Uterus (tissue), 4 donors: ENCODE results near the gene CELF2. TPM values are rescaled to one million over a fixed set of nuclear protein-coding genes. Genes with fewer than 3 reads are reported as not detected.
A peak's percentile ranks its signal among the peaks of the same experiment; 100 is the strongest.

Experiments
- DNase-seq, 2 donors: peaks; one replicate each; pipeline ENCODE4 v3.0.0-alpha.2; 2019 to 2020
- H3K27ac ChIP-seq, 2 donors: fragments of 200-600 bp; sonication (generic); 1 replicate in 1 of 2; 2 replicates in 1 of 2; pipeline ENCODE4 v1.5.1; 2016 to 2018
- H3K27me3 ChIP-seq, 2 donors: fragments of 200-600 bp; sonication (generic); one replicate each; pipeline ENCODE4 v1.5.1; 2018 to 2019; ENCODE audit warnings: control low read depth in 1 of 2
- H3K36me3 ChIP-seq, 2 donors: fragments of 200-600 bp; sonication (generic); one replicate each; pipeline ENCODE4 v1.5.1; 2019; ENCODE audit warnings: control low read depth in 1 of 2
- H3K4me1 ChIP-seq, 2 donors: fragments of 200-600 bp; sonication (generic); one replicate each; pipeline ENCODE4 v1.5.1; 2018 to 2019; ENCODE audit warnings: control low read depth in 1 of 2
- H3K4me3 ChIP-seq, 2 donors: fragments of 200-600 bp; sonication (generic); 1 replicate in 1 of 2; 2 replicates in 1 of 2; pipeline ENCODE4 v1.5.1; 2018 to 2019; ENCODE audit warnings: mild to moderate bottlenecking in 1 of 2
- H3K9me3 ChIP-seq, 2 donors: fragments of 200-600 bp; sonication (generic); one replicate each; pipeline ENCODE4 v1.5.1; 2019; ENCODE audit warnings: control low read depth in 1 of 2
- POLR2A ChIP-seq, 2 donors: fragments of 450-650 bp; IDR thresholded peaks; one replicate each; pipeline ENCODE4 v1.6.1; 2016; ENCODE audit warnings: antibody characterized with exemption in 2 of 2, mild to moderate bottlenecking in 1 of 2, moderate library complexity in 1 of 2
- intact Hi-C: fragments of 100-400 bp; cut with DNase I; formaldehyde crosslinking; loops from one replicate; pipeline ENCODE4 v1.15.1; 2023; ENCODE audit warnings: low total_unique reads
- total RNA-seq, 4 donors: library from RNA; depleted of rRNA in 3 of 4; stranded (reverse); fragments of >200 nt in 3 of 4; gene quantifications; one replicate each; pipeline versions ENCODE4 v1.1.0 to v1.2.4, GENCODE V29; 2014 to 2023
- TF ChIP-seq, protein P1 (sequence below), 4 experiments: fragments of 200-600 bp in 2 of 4; fragments of 450-650 bp in 2 of 4; sonication (generic) in 2 of 4; IDR thresholded peaks; one replicate each; pipeline ENCODE4 v1.5.1; 2016 to 2019; ENCODE audit warnings: antibody characterized with exemption in 4 of 4, mild to moderate bottlenecking in 2 of 4, moderate library complexity in 1 of 4
- donor health status: DM: yes; HTN: yes; CAD: no.

CELF2 gene
- total RNA-seq, 4 donors from 2014 or later, result 12.8 to 59.2 (median 44.0) TPM

- Histone ChIP-seq H3K27ac (no peak overlapping the region), H3K9me3 (no peaks in the 10 kb centered on the region), H3K4me1 (no peaks in the 10 kb centered on the region), H3K27me3 (no peaks in the 10 kb centered on the region), H3K36me3 (no peaks in the 10 kb centered on the region), H3K4me3 (no peak overlapping the region)
- intact Hi-C loops, result no loop called here
- no peak for TF ChIP-seq POLR2A (IDR thresholded peaks at IDR 0.05)
- TF ChIP-seq, protein P1, sequence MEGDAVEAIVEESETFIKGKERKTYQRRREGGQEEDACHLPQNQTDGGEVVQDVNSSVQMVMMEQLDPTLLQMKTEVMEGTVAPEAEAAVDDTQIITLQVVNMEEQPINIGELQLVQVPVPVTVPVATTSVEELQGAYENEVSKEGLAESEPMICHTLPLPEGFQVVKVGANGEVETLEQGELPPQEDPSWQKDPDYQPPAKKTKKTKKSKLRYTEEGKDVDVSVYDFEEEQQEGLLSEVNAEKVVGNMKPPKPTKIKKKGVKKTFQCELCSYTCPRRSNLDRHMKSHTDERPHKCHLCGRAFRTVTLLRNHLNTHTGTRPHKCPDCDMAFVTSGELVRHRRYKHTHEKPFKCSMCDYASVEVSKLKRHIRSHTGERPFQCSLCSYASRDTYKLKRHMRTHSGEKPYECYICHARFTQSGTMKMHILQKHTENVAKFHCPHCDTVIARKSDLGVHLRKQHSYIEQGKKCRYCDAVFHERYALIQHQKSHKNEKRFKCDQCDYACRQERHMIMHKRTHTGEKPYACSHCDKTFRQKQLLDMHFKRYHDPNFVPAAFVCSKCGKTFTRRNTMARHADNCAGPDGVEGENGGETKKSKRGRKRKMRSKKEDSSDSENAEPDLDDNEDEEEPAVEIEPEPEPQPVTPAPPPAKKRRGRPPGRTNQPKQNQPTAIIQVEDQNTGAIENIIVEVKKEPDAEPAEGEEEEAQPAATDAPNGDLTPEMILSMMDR (IDR thresholded peaks at IDR 0.05), result no peak
- peak in 1 of 2 donors; percentile 37 for DNase-seq
Observed at GRCh38 chr10:11162828-11163599, 145.3 kb downstream of the CELF2 start.

DNA sequence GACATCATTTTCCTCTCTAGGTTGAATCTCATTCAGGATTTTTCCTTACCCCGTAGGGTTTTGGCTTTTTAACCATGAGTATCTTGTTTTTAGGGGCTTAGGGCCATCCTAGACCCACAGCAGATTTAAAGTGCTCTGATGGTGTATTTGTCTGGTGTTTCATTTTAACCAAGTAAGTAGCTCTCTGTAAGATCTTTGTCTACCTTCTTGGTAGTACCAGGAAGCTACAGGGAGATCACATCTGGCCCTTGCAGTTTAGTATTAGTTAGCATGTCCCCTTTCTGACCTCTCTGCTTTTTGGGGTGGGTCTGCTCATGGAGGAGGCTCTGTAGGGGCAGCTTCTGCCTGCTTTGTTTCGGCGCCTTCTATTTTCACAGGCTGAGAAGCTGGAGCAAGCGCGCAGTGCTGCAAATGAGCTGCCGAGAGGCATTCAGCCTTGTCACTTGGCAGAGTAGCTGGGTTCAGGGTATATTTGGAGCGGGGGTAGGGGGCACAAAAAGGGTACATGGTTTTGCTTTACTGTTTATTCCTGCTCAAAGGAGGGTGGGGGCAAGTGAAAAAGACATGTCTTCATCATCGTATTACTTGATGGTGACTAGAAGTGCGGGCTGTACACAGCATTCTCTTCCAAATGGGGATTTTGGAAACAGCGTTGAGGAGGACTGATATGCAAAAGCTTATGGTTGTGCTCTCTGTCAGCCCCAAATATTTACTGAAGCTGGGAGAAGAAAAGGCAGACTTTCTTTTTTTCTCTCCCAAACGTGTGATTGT is 146.3 kb downstream of the CELF2 start:
- Histone ChIP-seq H3K27ac (peak overlapping the region; percentile 77 to 78), H3K4me1 (no peaks in the 10 kb centered on the region)
- intact Hi-C loops, result no loop called here

DNA sequence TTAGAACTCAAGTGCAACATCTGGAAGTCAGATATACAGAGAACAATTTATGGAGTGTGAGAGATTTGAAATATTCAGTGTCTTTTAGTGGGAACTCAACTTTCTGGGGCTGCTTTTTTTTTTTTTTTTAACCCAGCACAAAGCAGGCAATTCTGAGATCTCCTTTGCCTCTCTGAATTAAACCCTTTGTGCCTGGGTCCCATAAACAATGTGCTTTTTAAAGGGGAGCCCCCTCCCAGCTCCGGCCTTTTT is 146.8 kb downstream of the CELF2 start:
- TF ChIP-seq POLR2A (IDR thresholded peaks at IDR 0.05), result no peak
- TF ChIP-seq, protein P1 (IDR thresholded peaks at IDR 0.05), result no peak
- intact Hi-C loops, result no loop called here
- no peaks in the 10 kb centered on the region for H3K27me3 ChIP-seq
- H3K36me3 ChIP-seq, result no peaks in the 10 kb centered on the region
- DNase-seq, result no peak
- H3K4me1 ChIP-seq, result no peaks in the 10 kb centered on the region
- H3K9me3 ChIP-seq, result no peaks in the 10 kb centered on the region
- peak overlapping the region; percentile 77 to 78 for H3K27ac ChIP-seq
- peak overlapping the region; percentile 45 to 50 for H3K4me3 ChIP-seq

More for the DNA sequence above, 146.3 kb downstream of the CELF2 start:
- Histone ChIP-seq H3K9me3 (no peaks in the 10 kb centered on the region), H3K27me3 (no peaks in the 10 kb centered on the region), H3K4me3 (peak overlapping the region; percentile 45 to 50), H3K36me3 (no peaks in the 10 kb centered on the region)
- DNase-seq, result no peak
- TF ChIP-seq, protein P1 (IDR thresholded peaks at IDR 0.05), result no peak
- no peak for TF ChIP-seq POLR2A (IDR thresholded peaks at IDR 0.05)

DNA sequence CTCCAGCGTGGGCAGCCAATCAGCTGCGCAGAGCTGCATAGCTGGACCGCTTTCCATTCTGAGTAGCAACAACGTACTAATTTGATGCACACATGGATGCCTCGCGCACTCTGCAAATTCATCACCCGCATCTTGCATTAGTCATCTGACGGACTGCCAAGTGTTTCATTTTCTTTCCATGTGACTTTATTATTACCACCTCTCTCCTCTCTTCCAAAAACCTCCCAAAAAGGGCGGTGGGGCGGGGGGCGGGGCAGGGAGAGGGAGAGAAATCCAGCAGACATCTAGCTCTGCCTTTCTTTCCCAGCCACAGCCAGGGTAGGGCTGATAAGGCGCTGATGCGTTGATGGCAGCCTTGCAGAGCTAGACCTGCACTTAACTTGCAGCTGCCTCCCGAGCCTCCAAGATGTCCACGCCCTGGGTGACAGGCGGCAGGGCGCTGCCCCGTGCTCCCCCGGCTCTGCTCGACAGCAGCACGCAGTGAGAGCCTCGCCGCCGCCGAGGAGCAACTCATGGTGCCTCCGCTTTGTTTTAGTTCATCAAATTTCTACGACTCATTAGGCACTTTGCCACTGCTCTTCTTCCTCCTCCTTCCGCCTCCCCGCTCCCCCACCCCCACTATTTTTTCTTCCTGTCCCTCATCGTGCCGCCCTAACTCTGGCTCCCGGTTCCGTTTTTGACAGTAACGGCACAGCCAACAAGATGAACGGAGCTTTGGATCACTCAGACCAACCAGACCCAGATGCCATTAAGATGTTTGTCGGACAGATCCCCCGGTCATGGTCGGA is 147.3 kb downstream of the CELF2 start:
- Histone ChIP-seq H3K27ac (peak overlapping the region; percentile 77 to 78), H3K9me3 (no peaks in the 10 kb centered on the region), H3K4me3 (peak overlapping the region; percentile 45 to 50), H3K4me1 (no peaks in the 10 kb centered on the region), H3K27me3 (no peaks in the 10 kb centered on the region), H3K36me3 (no peaks in the 10 kb centered on the region)
- intact Hi-C loops, result no loop called here
- DNase-seq, result peak; percentile 62 to 78
- no peak for TF ChIP-seq POLR2A (IDR thresholded peaks at IDR 0.05)
- TF ChIP-seq, protein P1 (IDR thresholded peaks at IDR 0.05), result no peak
